GM19099 (cell line): Measurements from ENCODE around the gene SOX6.

Experiments used
- POLR2A ChIP-seq: IDR thresholded peaks from 3 replicates; pipeline ENCODE4 v1.6.1; 2011; ENCODE audit warnings: low read depth; ENCODE audit not compliant: insufficient read length; ENCODE audit errors: extremely low read depth

The SOX6 gene

DNA sequence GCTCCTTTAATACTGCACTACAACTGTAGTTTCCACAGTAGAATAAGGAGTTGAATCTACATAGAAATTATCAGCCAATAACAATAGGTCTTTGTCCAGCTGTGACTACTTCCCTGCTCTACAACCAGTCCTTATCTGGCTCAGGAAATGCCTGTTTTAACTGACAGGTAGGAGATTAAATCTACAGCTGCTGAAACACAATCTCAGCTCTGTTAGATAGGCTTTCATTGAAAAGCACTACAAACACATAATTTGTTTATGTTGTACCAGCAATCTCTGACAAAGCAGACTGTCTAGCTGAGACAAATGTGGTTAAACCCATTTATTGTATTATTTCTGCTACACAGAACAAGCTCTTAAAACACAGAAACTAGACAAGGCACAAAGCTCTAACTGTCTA lies 230.0 kb downstream of the SOX6 start:
- TF ChIP-seq POLR2A = no peak

- TF ChIP-seq POLR2A = no peak
These were observed 230.6 kb downstream of the SOX6 start for GRCh38 chr11:16125796-16126195.

- TF ChIP-seq POLR2A = no peak
These were observed 232.0 kb downstream of the SOX6 start for GRCh38 chr11:16124390-16124789.

GRCh38 chr11:16121853-16122252 lies 234.5 kb downstream of the SOX6 start:
- TF ChIP-seq POLR2A = no peak

DNA sequence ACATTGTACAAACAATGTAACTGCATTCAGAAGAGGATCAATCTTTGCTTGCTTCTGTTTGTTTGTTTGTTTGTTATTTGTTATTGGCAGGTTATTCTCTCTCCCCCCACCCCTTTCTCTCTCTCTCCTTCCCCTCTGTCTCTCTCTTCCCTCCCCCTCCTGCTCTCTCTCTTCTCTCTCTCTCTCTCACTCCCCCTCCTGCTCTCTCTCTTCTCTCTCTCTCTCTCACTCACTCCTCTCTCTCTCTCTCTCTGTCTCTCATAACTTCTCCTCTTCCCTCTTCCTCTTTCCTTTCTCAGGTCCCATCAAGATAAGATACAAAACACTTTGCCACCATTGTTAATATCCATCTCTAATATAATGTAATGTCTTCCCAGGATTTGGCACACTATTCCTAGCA lies 236.3 kb downstream of the SOX6 start:
- no peak for TF ChIP-seq POLR2A

GRCh38 chr11:16117989-16118756 lies 238.2 kb downstream of the SOX6 start:
- no peak for TF ChIP-seq POLR2A

DNA sequence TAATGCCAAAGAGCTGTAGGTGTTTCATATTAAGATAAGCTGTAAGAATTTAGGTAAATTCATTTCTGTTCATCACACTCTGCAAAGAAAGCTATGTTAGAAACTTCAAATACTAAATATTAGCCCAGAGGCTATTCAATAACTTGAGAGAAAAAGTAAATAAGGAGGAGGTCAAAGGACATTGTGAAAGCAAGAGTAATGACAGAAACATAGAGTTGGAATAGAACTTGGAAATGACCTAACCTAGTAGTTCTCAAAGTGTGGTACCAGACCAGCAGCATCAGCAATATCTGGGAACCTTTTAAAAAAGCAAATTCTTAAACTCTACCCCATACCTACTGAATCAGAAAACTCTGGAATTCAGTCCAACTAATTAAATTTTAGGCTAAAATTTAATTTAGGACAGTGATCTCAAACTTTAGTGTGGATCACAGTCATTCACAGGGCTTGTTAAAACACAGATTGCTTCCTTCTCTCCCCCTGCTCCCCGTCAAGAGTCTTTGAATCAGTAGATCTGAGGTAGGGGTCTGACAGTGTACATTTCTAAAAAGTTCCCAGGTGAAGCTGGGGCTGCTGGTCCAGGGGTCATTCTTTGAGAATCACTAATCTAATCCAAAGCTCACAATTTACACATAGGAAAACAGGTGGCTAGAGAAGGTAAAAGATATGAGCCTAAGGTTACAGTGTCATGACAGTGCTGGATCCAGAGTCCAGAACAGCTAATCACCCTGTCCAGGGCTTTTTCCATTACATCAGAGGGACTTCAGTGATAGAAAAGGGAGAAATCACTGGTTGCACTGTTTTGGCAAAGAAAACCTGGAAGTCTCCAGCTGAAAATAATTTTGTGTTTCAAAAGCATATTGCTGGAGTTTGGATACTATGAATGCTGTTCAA lies 241.1 kb downstream of the SOX6 start:
- no peak for TF ChIP-seq POLR2A

DNA sequence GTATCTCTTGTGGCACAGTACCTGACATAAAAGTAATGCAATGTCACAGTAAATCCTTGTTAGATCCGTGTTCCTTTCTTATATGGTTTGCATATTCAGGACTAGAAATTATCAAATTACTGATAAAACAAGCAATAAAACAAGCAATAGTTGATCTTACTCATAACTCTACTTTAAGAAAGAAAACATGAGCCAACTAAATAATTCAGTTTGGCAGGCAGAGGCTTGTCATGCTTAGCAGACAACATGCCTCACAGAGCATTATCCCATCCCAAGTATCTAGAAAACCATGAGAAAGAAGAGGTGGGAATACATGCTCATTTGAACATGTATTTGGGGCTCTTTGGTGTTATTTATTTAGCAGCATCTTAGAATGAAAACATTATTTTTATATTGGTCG lies 241.9 kb downstream of the SOX6 start:
- TF ChIP-seq POLR2A = no peak

GRCh38 chr11:16111690-16112089 lies 244.7 kb downstream of the SOX6 start:
- no peak for TF ChIP-seq POLR2A

DNA sequence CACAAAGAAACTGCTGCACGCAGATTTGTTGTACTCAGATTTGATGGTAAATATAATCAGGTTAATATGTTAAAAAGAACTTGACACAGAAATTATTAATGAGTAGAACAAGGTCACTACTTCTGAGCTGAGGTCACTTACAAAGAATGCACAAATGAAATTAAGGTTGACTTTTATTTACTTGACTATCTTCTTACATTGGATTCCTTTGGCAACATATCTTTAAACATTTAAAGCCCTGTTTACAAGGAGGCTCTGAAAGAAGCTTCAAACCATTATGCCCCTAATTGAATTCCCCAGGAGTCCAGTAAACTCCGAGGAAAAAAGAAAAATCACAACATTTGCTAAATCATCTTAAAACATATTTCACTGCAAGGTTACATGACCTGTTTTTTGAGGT lies 245.5 kb downstream of the SOX6 start:
- TF ChIP-seq POLR2A = no peak

DNA sequence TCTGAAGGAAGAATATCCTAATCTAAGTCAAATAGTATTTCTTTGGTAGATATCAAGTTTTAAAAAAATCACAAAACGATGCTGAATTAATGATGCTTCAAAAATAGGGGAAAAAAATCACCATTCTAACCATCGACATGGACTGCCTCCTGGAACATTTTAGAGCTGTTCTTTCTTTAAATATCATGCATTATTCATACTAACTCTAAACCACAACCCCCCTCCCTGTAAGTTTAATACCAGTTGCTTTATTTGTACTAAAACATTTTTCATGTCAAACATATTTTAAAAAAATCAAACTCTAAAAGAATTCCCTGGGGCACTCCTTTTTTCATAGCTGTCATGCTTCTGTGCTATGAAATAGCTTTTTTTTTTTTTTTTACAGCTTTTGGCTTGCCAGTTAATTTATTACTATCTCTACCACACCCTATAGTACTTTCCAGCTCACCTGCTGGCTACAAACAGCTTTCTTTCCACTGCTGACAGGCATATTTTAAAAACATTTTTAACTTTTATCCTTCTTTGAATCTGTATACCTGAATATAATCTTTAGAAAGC lies 256.9 kb downstream of the SOX6 start:
- no peak for TF ChIP-seq POLR2A

DNA sequence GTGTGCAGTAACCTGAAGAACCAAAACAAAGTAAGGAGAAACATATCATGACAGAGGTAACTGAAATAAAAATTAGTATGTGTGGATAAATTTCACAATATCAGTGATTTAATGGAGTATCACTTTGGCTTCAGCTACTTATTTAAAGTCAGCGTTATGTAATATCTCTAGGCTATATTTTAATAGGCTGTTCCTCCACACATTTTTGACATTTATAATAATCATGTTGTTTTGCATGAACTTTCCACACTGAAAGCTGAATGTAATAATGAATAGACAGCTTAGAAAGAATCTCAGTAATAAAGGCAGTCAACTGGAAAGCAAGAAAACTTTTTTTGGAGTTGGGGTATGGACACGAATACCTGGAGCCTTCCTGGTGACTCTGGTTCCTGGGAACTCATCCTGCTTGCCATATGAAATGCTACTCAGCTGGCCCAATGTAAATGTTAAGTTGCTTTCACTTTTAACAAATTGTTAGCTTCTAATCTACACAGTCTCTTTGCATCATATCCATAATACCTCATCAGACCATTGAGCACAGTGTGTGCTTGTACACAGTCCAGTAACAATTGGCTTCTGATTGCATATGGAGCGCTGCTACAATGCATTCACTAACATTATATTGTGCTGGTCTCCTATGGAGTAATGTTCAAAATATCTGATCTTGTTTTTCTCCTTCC lies 257.7 kb downstream of the SOX6 start:
- TF ChIP-seq POLR2A = no peak

DNA sequence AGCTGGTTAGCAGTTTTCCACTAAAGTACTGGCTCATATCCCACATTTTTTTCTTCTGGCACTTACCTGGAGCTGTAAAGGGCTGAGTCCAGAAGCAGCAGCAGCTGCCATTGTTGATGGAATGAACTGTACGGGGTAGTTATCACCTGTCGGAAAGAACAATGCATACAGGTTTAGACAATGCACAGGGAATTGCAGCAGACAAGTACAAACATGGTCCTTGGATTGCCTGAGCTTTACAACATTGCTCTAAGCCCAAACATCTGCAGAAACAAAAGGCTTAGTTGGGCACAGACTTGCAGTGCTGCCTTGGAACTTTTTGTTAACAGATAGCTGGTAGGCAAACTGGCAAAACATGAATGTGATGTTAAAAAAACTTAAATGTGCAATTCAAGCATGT lies 258.8 kb downstream of the SOX6 start:
- TF ChIP-seq POLR2A = no peak

DNA sequence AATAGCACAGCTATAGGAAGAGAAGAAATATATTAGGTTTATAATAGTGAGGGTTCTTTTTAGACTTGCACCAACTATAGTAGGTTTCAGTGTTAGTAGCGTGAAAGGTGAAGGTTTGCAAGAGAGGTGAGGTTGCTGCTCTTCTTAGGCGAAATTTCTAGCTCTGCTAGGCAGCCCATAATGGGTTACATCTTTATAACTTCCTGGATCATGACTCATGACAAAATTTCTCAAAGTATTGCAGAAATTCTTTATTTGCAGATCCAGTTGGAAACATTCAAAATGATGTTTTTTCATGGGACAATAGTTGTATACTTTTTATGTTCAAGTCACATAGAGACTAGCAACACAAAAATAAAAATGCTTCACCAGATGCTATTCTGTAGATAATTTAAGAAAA lies 260.0 kb downstream of the SOX6 start:
- no peak for TF ChIP-seq POLR2A

GRCh38 chr11:16095756-16096155 lies 260.6 kb downstream of the SOX6 start:
- TF ChIP-seq POLR2A = no peak
